Measurements from ENCODE around the gene STC2.
"Not testable (repeated sequence)": the region's sequence is repeated elsewhere in the genome, so short reads cannot be mapped to it uniquely, and the experiment has no call there.

The STC2 gene, protein sequence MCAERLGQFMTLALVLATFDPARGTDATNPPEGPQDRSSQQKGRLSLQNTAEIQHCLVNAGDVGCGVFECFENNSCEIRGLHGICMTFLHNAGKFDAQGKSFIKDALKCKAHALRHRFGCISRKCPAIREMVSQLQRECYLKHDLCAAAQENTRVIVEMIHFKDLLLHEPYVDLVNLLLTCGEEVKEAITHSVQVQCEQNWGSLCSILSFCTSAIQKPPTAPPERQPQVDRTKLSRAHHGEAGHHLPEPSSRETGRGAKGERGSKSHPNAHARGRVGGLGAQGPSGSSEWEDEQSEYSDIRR

GRCh38 chr5:173327948-173328843 lies at the start of gene STC2:
Gene STC2, minus strand, starts transcription at chr5:173328414. Its CDS starts 221 bp downstream, at chr5:173328193.
- DNase-seq (ENCODE audit: low spot score), result no peak

DNA sequence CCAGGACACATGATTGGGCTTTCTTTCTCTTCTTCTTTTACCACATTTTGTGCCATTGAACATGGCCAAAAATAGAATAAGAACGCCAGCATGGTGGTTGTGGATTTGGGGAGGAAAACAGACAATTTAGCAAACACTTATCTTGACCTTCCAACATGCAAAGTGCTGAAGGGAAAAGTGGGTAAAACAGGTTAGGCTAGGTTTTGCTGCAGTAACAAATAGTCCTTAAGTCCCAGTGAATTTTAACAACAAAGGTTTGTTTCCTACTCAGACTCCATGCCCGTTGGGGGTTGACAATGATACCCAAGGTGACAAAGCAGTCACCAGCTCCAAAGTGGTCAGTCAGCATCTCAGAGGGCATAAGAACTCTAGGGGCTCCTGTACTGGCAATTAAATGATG lies 43.2 kb upstream of the STC2 start:
- DNase-seq (ENCODE audit: low spot score), result no peak

- DNase-seq (ENCODE audit: low spot score), result not testable (repeated sequence)
Measured at GRCh38 chr5:173363406-173363805, 35.2 kb upstream of the STC2 start.

GRCh38 chr5:173355561-173355960 lies 27.3 kb upstream of the STC2 start:
- no peak for DNase-seq (ENCODE audit: low spot score)

DNA sequence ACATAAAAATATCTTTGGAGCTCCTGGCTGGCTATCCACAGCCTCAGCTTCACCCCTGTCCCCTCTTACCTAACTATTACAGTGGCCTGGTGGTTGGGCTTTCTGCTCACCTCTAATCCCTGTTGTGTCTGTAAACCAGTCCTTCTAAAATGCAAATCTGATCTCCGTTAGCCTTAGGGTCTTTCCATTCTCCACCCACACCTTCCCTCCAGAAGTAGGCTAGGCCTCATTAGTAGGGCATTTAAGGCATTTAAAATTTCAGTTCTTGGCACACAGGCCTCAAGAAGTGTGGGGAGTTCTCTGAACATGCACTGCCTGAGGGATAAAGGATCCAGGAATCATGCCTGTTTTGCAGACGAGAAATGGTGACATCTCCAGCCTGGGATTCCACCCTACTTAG lies 26.4 kb upstream of the STC2 start:
- DNase-seq (ENCODE audit: low spot score), result no peak

DNA sequence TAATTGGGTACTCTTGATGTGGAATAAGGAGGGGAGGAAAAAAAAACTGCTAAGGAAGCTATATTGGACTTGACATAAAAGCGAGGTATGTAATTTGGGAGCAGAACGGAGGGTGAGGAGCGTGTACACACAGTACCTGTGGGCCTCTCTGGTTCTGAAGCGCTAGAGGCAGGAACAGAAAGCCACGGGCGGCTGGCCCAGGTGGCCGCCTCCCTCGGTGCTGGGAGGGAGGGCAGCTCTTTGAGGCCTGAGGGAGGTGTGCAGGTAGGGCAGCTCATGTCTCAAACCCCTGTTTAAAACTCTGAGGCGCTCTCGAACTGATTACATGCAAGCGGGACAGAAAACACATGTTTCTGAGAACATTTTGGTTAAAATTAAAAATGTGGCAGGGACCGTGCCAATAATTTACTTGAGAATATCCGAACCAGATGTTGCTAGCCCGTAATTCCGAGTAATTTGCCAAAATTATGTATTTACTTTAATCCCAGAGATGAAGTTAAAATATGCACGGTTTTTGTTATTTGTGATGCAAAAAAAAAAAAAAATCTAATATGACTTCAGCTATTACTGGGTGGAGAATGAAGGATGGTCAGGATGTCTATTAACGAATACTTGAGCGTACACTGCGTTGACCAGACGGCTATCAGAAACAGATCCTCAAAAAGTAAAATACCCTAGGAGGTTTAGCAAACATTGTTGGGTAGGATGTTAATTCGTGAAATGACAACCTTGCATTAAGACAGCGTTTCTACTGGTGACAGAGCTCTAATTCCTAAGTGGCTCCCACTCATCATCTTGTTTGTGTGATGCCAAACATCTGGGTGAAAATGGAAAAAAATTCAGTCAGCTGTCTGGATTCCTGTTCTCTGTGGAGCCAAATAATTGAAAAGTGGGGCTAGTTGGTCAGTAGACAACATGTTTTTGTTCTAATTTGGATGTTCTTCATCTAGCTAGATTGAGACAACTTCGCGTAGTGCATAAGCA lies 24.4 kb upstream of the STC2 start:
- no peak for DNase-seq (ENCODE audit: low spot score)

- no peak for DNase-seq (ENCODE audit: low spot score)
Measured at GRCh38 chr5:173342813-173343755, 14.9 kb upstream of the STC2 start.

GRCh38 chr5:173341961-173342430 lies 13.8 kb upstream of the STC2 start:
- no peak for DNase-seq (ENCODE audit: low spot score)

DNA sequence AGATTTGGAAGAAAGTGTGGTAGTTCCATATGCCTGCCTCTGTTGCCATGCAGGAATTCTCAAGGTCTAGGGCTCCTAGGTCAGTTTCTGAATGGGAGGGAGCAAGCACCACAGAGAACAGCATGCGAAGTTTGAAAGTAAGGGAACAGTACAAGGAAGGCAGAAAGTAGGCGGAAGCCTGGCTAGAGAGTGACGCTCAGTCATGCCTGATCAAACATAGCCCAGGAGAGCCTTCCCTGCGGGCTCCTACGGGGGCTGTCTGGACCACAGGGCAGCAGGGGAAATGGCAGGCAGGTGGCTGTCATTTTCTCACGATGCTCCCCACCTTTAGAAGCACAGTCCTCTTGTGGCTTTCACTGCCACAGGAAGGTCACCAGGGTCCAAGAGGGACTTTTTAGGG lies 12.8 kb upstream of the STC2 start:
- no peak for DNase-seq (ENCODE audit: low spot score)

GRCh38 chr5:173340451-173340850 lies 12.2 kb upstream of the STC2 start:
- no peak for DNase-seq (ENCODE audit: low spot score)

- DNase-seq (ENCODE audit: low spot score), result no peak
Measured at GRCh38 chr5:173339286-173339685, 11.1 kb upstream of the STC2 start.

- no peak for DNase-seq (ENCODE audit: low spot score)
Measured at GRCh38 chr5:173338380-173339015, 10.3 kb upstream of the STC2 start.

DNA sequence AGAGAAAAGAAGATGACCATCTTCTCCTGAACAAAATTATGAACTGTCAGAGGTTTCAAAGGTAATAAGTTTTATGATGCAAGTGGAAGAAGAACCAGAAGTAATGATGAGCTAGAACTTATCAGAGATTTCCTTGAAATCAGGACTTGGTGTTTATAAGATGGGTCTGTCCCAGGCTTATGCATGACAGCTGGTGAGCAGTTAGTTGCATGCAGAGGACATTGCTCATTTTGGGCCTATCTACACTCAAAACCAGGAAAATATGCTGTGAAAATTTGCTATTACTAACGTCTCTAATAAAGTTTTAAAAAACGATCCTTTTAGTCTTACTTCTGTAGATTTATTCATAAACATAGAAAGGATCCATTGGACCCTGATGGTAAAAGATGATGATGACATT lies 6.6 kb upstream of the STC2 start:
- no peak for DNase-seq (ENCODE audit: low spot score)

DNA sequence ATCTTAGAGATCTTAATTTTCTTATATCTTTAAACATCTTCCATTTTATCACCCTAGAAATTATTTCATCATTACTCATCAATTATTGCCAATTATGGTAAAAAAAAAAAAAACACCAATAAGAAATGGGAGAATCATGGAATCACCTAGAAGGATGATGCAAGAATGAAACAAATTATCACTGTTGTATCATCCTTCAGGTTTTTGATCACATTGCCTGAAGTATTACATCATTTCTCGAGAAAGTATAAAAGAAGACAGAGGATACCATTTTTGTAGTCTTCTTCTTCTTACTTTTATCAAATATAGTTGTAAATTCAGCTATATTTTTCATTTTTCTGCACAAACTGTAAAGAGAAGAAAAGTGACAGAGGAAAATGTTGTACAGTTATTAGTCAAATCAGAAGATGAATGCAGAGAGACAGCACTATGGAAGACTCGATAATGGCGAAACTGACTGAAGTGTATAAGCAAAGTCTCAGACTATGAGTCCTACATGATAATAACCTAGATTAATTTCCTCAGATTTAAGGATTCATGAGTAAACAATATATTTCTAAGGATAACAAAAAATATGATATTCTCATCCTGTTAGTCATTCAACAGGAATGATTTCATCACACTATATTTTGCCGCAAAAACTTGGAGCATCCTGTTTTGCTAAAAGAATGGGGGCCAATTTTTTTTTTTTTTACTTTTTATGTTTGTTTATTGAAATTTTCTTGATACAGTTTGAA lies 5.9 kb upstream of the STC2 start:
- DNase-seq (ENCODE audit: low spot score), result no peak

DNA sequence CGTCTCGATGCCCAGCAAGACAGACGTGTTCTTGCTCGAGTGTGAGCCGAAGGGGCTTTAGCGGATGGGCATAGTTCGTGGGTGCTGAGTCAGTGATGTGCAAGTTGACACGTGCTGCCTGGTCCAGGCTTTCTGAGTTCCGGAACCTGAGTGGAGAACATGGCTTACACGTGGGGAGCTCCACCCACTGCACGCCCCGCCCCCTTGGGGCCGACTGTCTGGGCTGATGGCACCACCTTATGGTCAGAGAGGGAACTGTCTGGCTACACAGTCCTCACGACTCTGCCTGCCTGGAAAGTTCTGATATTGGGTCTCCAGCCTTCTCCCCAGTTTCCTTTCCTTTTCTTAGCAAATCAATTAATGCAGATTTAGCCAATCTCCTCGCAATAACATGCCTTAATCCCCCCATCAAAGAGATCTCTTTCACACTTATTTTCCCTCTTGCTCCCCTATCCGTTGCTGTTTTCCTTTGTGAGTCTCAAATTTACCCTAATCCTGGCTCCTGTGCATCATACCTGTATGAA lies 3.8 kb upstream of the STC2 start:
- DNase-seq (ENCODE audit: low spot score), result peak; percentile 36

- DNase-seq (ENCODE audit: low spot score), result no peak
Measured at GRCh38 chr5:173331287-173331686, 3.1 kb upstream of the STC2 start.

- DNase-seq (ENCODE audit: low spot score), result no peak
Measured at GRCh38 chr5:173330338-173331206, 2.4 kb upstream of the STC2 start.

Measured in CD4-positive, alpha-beta T cell treated with Interleukin-6 at 100 ng/mL for 8 hours (primary cell).